HG03571 (cell line): Measurements from ENCODE around the gene CBX8.

Experiments
- ATAC-seq: cut with Tn5 transposase; IDR thresholded peaks from one replicate; pipeline ENCODE4 v1.9.1; 2021; ENCODE audit not compliant: unreplicated experiment

Gene CBX8

GRCh38 chr17:79835953-79836509, 39.2 kb upstream of the CBX8 start:
- no peak for ATAC-seq

- ATAC-seq: no peak
These were observed 38.6 kb upstream of the CBX8 start for GRCh38 chr17:79835470-79835899.

DNA sequence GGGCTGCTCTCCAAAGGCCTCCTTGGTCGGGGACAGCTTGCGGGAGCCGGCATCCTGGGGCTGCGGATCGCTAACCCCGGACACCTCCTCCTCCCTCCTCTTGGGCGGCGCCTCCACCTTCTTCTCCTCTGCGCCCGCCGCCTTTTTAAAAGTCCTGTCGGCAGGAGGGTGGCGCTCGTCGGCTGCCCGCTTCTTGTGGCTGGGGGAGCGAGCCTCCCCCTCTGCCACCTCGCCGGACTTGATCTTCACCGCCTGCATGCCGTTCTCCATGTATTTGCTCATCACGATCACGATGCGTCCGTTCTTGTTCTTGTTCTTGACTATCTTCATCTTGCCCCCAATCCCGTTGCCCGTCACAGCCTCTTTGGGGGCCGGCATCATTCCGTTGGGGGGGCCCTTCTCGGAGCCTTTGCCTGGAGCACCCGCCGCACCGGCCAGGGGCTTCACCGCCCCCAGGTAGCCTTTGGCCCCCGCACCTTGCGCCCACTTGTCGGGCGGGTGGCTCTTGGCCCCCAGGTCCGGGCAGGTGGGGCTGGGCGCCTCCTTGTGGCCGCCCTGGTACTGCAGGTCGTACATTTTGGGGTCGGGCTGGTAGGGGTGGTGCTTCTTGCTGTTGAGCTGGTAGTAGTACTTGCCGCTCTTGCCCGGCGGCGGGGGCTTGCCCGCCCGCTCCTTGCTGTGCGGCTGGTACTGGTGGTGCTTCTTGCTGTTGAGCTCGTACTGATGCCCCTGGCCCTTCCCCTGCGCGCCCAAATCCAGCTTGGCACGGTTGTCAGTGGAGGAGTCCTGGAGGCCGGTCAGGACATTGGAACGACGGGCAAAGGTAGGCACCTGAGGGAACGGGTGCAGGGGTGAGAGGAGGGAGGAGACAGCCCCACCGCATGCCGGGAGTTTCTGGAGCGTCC, 37.9 kb upstream of the CBX8 start:
- no peak for ATAC-seq

GRCh38 chr17:79833744-79834564, 37.1 kb upstream of the CBX8 start:
- no peak for ATAC-seq

GRCh38 chr17:79833110-79833450, 36.2 kb upstream of the CBX8 start:
- no peak for ATAC-seq

DNA sequence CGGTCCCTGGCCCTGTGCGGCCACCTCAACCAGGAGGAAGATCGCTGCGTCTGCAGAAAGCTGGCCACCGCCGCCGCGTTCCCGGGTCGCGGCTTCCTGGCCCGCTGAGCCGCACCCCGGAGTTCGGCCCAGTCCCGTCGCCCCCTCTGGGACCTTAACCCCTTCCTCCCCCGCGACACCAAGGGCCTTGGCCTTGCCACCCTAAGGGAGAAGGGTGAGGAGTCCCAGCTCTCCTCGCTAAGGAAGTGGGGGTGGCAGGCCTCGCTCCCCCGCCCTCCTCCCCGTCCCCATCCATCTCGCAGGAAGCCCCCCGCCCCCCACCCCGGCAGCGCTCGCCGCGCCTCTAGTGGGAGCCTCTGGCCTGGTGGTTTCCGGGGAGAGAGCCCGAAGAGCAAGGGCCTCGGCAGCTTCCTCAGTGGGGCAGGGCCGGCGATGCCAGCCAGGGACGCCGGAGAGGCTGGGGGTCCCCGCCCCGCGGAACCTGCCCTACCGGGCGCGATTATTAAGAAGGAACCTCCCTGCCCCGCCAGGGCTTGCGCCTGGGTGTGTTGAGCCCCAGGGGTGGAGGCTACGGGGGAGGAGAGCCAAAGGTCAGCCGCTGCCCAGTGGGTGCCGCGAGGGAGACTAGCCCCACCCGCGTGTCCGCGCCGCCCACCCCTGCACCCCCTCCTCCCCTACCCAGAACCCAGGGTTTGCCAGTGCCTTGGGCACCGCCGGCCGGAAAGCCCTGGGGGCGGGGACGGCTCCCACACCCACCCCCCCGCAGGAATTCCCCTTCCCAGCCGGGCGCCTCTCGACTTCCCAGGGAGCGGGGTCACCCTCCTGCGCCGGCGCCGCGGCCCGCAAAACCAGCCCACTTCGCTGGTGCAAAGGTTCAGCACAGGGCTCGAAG, 35.6 kb upstream of the CBX8 start:
- no peak for ATAC-seq

DNA sequence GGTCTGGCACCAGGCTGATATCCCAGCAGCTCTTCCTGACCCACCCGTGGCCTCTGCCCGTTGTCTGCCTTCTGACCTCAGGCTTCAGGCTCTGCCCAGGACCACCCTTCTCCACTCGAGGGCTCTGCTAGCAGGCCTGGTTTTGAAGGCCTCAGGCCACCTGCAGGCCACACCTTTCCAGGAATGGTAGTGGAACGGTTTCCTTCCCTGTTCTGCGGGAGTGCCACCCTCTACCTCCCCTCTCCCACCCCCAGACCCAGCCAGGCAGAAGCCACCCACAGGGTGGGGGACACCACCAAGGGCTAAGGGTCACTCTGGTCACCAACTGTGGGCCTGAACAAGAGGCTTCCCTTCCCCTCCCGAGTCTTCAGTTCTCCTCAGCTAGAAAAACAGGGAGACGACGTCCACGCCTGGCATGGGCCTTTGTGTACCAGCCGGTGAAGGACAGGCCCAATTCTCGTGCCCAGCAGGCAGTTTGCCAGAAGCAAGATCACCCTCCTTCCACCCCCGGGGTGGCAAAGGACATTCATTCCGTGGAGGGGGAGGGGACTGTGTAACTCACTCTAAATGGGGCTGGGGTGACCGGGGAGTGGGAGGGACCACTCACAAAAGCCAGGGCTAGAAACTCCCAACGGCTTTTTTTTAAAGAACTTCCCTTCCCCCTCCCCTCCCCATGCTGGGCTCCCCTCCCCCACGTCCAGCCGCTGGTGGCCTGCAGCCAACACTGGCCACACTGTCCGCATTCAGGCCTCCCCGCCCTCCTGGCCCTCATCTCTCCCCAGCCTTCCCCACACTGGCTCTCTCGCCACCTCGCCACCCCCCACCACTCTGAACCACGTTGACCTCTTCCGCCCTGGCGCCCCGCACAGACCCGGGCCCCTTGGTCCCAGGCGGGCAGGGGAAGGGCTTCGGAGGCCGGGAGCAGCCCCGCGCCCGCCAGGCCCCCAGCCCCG, 34.7 kb upstream of the CBX8 start:
- ATAC-seq: no peak

DNA sequence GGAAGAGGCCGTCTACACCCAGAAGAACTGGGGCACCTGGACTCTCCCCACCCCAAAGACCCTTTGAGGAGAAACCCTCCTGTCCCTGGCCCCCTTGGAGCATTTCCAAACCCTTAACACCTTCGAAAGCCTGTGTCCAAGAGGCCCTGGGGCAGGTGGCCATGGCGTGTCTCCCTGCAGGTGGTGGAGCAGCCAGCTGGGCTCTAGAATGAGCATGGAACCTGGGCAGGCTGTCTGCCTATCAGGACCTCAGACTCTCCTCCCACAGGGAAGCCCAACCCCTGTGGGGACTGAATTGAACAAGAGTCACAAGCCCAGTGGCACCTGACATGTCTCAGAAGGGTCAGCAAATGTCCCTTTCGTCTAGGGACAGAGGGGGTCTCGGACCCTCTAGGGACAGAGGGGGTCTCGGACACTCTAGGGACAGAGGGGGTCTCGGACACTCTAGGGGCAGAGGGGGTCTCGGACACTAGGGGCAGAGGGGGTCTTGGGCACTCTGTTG, 33.9 kb upstream of the CBX8 start:
- ATAC-seq: no peak

- no peak for ATAC-seq
These were observed 33.4 kb upstream of the CBX8 start for GRCh38 chr17:79830303-79830702.

GRCh38 chr17:79829457-79829856, 32.6 kb upstream of the CBX8 start:
- ATAC-seq: no peak

DNA sequence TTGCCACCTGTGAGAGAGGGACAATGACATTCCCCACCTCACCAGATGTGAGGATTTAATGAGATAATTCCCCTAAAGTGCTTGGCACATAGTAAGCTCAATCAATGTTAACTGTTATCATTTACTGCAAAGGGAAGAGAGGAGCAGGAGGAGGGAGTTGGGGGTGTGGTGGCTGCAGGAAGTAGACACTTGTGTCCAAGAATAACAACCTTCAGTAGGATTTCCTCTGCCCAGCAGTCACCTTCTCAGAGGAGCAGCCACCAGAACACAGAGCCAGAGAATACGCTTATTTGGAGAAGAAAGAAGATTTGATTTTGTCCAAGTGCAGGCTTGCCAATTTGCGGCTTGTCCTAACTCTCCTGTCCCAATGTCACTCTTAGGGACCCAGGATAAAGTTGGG, 32.1 kb upstream of the CBX8 start:
- no peak for ATAC-seq

DNA sequence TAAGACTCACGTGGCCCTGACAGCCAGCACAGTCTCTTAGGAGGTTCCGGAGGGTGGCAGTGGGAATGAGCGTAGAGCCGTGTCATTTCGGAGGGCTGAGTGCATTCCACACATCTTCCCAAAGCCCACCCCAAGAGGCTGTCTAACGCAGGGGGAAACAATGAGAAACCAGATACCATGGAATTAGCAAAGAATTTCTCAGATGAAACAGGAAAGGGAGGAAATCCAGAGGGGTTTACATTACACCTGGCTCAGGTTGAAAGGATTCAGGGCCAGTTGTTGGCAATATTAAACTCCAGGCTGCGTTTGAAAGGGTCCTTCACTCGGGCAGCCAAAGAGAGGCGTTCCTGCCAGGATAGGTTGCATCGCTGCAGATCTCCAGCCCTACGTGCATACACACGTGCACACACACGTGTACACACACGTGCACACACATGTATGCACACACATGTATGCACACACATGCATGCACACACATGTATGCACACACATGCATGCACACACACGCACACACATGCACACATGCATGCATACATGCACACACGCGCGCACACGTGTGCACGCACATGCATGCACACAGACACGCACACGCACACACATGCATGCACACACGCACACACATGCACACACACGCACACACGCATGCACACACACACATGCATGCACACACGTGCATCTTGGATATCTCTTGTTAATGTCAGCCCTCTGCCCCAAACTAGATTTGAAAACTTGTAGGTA, 30.1 kb upstream of the CBX8 start:
- ATAC-seq: no peak

GRCh38 chr17:79826204-79826680, 29.4 kb upstream of the CBX8 start:
- no peak for ATAC-seq

GRCh38 chr17:79825580-79825921, 28.7 kb upstream of the CBX8 start:
- ATAC-seq: no peak

GRCh38 chr17:79824893-79825579, 28.2 kb upstream of the CBX8 start:
- no peak for ATAC-seq

DNA sequence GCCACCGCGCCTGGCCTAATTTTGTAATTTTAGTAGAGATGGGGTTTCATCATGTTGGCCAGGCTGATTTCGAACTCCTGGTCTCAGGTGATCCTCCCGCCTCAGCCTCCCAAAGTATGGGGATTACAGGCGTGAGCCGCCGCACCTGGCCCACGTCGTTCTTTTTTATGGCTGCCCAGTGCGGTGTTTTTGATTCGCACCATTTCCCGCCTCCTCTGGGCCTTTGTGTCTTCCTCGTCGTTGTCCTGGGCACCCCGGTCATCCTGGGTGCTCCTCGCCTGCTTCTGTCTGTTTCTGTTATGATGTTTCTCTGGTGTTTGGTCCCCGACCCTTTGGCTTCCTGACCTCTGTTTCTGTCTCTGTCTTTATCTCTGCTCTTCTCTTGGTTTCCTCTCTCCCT, 27.4 kb upstream of the CBX8 start:
- no peak for ATAC-seq

GRCh38 chr17:79822583-79823124, 25.8 kb upstream of the CBX8 start:
- no peak for ATAC-seq
